HG02938 (cell line): Measurements from ENCODE around the gene RTTN.
"Not testable (repeated sequence)": the region's sequence is repeated elsewhere in the genome, so short reads cannot be mapped to it uniquely, and the experiment has no call there.

Experiments
- ATAC-seq: cut with Tn5 transposase; IDR thresholded peaks from one replicate; pipeline ENCODE4 v1.9.1; 2021; ENCODE audit warnings: mild to moderate bottlenecking, moderate library complexity; ENCODE audit not compliant: unreplicated experiment

Gene RTTN

DNA sequence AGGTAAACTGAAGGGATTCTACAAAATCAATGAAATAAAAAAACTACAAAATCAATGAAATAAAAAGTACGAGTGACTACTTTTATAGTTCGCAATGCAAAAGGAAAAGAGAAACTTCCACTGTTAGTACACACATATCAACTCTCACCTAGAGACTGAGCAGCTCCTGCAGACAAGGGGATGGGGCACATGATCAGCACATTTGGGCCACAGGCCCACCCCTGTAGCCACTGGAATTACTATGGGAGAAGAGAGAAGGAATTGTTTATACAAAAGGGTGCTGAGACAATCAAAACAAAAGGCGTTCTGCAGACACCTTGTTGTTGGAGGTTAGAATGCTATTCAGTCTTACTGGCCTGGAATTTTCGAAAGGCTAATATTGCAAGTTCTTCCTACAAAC is 223.1 kb downstream of the RTTN start:
- no peak for ATAC-seq

DNA sequence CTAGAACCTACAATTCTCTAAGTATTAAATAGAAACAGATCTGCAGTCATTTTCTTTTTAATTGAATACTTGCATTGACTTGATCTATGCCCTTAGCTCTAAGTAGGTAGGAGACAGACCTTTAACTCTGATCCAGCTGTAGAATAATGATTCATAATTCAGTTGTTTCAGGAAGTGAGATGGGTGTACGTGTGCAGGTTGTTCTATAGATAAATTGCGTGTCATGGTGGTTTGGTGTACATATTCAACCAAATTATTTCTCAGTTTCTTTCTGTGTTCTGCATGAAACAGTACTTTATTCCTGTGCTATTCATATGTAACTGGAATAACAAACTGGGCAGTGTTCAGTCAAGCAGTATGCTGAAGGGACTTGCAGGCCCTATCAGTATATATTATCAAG is 223.5 kb downstream of the RTTN start:
- ATAC-seq, result peak; percentile 64

DNA sequence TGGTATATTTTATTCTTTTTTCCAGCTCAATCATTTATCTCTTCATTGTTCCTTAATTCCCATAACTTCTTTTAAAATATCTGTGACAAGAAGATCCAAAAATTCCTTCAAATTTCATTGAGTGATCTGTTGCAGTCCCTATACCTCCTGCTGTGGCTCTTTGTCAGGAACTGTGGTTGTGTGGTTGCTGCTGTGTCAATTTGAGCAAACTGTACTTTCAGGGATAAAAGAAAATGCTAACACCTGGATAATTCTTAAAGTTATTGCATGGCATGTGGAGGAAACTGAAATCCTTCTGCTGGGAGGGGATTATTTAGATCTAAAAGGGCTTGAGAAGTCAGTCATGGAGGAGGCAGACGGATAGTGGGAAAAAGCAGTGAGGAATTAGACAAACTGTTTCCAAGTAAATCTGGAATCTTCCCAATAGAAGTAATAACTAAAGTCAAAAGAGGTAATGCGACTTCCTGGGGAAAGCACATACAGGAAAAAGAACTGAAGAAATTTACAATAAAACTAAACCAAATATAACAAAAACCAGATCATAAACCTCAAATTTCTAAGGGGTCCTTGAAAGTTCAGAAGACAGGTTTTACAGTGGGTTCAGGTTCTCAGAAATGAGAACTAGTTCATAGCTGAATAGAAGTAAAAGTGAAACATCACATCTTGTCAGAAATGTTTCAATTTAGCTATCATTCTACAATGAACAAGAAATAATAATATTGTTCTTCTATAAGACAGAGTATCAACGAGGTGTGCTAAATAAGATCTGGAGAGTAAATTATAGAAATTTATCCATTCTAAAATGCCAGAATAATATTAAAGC is 224.3 kb downstream of the RTTN start:
- ATAC-seq, result no peak

DNA sequence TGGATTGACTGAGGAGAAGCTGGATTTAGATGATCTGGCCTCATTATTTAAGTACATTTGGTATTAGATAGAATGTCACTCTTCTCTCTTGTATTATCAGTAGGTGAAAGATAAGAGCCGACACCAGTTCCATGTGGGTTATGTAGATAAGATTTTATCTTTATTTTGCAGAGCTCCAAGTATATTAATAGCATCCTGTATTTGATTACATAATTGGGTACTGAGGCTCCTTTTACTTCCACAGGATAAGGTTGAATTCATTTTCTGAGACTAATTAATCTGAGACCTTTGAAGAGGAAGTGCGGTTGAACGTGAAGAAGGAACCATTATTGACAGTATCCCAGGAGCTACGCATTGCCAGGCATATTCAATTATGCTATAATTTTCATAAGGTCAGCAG is 225.0 kb downstream of the RTTN start:
- no peak for ATAC-seq

DNA sequence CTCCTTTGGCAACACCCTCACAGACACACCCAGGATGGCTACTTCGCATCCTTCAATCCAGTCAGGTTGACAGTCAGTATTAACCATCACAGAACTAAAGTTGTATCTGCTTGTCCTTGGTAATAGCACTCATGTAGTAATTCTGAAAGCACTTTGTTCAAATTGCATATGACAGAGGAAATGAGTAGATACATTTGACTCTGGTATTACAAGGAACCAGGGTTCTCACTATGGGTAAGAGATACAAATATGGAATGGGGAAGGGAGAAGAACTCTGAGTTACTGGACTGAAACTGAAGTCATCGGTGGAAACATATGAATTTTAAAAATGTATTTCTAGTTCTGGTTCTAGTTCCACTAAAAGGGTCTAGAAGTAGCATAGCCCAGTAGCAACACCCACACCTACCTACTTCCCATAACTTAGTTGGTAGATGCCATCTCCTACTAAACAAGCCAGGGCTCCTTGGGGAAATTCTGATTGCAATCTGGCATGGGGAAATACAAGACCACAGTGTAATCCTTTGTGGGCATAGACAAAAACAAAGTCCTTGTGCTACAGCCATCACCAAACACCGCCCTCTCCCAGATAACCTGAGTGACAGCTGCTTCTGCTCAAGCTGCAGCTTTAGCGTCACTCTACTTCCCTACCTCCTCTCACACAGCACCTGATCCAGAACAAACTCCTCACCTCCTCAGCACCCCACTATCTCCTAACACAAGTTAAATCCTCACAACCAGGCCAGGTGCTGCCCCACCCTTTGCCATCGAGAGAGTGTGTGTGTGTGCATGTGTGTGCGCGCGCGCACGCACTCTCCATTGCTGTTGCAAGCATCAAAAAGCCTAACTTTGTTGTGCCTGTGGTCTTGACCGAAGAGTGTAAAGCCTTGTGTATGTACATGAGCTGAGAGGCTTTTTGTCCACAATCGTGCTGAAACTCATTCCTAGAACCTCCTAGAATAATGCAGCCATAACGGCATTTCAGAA is 226.5 kb downstream of the RTTN start:
- ATAC-seq, result peak; percentile 76

DNA sequence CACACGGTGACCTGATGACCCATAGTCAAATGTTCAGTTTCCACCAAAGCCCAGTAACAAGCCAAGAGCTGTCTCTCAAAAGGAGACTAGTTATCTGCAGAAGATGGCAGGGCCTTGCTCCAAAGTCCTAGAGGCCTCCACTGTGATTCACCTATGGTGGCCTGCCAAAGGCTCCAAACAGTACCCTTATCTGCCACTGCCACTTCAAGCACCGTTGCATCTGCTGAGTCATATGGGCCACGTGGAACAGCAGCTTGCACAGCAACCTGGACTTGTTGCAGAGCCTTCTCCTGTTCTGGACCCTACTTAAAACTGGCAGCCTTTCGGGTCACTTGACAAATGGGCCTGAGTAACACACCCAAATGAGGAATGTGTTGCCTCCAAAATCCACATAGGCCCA is 230.2 kb downstream of the RTTN start:
- ATAC-seq, result not testable (repeated sequence)

DNA sequence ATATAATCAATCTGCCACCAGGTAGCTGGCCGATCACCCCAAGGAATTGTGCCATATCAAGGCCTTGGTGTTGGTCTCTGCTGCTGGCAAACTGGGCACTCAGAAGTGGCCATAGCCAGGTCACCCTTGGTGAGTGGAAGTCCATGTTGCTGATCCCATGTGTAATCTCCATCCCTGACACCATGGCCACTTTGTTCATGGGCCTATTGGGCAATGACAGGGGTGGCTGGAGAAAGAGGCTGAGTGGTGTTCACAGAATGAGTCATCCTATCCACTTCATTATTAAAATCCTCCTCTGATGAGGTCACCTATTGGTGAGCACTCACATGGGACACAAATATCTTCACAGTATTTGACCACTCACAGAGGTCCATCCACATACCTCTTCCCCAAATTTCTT is 231.1 kb downstream of the RTTN start:
- no peak for ATAC-seq

DNA sequence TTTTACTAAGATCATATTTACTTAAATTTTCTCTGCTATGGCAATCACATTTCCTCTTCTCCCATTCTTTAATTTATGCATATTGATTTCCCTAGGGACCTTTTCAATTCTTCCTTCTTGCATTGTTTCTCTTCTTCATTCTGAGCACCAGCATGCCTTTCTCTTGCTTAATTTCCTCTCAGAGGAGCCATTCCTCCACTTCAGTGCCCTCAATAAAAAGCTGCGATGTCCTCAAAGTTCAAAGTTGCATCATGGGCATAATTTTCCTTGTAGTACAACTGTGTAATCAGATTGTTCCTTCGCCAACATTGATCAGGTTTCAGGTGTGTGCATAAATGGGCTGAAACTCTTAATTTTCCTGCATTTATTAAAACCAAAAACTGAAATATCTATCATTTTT is 236.0 kb downstream of the RTTN start:
- no peak for ATAC-seq

DNA sequence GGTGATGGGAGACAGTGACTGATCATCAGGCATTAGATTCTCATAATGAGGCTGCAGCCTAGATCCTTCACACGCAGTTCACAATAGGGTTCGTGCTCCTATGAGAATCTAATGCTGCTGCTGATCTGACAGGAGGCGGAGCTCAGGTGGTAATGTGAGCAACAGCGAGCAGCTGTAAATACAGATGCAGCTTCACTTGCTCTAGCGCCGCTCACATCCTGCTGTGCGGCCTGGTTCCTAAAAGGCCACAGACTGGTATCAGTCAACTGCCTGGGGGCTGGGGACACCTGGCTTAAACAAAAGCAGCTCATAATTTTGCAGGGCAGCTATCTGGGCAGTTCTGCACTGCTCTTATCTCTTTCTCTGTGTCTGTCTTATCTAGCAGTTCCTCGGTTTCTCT is 237.4 kb downstream of the RTTN start:
- ATAC-seq, result no peak

DNA sequence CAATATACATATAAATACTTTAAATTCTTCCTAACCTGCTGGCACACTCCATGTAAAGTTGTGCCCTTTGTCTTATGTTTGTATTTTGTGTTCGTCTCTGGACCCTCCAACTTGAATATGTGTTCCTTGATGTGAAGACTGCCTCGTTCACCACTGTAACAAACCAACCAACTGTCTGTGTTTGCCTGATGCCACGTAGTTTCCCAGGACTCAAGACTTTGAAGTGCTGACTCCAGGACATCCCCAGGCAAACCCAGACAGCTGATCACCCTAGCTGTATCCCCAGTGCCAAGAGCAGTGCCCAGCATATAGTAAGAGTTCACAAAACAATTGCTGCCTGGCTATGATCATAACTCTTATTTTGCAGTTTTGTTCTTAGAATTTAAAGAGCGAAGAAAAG is 242.3 kb downstream of the RTTN start:
- ATAC-seq, result no peak

DNA sequence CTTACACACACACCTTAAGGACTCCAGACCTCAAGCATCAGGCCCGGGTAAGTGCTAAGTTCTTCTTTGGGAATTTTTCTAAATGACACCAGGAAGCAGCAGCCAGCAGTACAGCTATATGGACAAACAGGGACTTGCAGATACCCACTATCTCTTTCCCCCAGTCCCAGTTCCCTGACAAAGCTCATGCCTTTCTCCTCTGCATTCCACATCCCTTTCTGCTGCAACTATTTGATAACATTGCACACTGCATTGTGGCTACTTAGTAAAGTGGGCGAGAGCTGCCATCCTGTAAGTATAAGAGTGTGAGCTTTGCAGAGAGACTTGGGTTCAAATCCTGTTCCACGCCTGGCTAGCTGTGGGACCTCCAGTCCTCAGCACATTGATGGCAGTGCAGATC is 243.8 kb downstream of the RTTN start:
- ATAC-seq, result no peak

DNA sequence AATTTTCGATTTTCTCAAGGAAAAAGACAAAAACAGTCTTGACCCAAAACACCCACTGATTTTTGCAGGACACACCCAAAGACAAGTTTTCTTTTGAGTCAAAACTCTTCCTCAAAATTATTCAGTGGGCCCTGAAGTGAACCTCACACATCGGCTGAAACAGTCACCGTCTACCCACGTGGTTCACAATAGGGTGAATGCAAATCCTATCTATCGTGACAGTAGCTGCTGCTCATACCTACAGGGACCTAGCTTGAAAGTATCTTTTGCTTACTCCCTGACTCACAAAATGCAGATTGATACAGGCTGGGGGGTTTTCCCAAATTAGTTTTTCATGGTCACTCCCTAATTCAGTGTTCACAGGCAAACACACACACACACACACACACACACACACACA is 247.1 kb downstream of the RTTN start:
- ATAC-seq, result peak; percentile 50

DNA sequence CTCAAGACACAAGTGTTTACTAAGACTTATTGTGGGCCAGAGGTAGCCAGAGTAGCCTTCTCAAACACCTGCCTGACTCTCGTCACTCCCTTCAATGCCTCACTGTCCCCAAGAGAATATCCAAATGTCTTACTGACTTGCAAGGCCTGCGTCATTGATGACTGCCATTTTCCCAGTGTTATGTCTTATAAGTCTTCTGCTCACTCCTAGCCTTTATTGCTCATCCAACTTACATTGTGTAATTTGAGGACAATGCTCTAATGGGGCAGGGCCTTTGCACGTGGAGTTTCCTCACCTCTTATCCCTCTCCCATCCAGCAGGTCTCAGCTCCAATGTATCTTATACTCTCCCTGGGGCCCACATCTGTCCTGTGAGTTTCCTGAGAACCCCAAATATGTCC is 247.7 kb downstream of the RTTN start:
- ATAC-seq, result no peak

DNA sequence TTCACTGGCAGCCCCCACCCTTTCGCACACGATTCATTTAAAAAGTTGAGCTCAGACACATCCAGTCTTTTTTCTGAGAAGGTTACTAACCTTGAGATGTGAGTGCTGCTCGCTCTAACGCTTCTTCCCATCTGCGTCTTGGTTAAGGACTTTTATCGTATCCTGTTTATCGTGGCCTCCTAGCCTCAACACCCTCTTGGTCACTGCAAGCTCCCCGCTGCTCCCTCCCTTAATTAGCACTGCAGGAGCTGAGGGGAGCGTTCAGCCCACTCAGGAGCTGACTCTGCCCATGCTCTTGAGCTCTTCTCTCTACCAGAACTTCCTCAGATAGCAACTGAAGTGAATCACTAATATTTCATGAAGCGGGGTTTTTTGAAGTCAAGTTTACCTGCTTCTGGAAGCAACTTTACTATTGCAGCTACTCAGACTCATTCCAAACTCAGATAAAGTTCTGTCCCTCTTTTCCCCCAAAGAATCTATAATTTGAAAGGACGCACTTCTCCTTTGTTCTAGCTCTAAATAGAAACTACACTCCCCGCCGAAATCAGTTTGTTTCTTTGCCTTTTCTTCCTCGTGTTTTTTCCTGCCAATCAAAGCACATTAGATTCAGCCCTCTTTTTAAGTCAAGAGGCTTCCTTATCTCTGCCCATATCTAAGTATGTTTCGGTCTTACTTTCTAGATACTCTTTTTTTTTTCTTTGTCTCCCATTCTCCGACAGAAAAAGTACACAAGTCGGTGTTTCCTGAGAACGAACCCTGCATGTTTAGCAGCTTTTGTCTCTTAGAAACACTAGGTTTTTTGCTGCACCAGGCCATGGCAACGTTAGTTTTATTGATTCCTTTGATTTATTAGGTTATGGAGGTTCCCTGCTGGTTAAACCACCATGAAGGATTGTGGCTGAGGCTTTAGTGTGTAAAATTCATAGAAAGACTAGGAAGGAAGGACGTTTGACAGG is 248.5 kb downstream of the RTTN start:
- ATAC-seq, result no peak

DNA sequence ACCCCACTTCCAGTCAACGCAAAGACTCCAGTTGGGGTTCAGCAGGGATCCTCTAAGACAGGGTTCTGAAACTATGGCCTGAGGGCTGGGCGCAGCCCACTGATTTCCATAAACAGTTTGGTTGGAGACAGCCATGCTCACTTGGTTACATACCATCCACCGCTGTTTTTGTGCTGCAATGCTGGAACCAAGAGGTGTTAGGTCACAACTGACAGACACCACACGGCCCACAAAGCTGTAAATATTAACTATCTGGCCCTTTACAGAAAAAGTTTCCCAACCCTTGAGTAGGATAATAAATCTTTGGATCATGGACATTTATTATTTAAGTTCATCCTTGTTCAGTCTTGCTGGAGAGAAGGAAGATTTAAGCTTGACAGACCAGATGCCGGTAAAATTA is 249.4 kb downstream of the RTTN start:
- no peak for ATAC-seq

DNA sequence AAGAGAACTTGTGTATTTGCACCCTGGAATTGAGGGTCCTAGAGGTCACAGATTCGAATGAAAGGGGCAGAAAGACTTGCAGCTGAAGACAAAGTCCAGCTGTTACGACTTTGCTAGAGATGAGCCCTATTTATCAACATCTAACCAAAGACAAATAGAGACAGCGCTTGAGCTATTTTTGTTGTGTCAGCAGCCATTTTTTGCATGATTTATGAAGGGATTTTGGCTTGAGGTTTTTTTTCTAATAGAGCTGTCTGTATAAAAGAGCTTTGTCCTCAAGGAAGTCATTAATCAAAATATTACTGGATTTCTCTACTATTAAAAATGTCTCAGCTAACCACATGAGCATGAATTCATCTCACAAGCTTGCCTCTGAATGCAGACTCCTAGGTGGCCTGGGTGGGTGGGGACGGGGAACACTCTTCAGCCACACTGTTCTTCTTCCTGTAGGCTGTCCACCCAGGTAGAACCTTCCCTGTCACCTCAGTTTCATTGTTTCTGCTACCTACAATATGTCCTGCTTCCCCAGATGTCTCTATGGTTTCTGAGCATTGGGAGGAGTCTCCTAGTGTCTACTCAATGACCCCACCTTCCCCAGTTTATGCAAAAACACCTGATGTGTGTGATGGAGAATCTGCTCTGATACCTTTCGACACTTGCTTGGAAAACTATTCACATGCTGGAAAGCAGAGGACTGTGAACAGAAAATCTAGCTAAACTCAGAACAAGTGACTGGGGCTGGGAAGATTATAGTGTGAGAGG is 250.6 kb downstream of the RTTN start:
- peak; percentile 17 for ATAC-seq

DNA sequence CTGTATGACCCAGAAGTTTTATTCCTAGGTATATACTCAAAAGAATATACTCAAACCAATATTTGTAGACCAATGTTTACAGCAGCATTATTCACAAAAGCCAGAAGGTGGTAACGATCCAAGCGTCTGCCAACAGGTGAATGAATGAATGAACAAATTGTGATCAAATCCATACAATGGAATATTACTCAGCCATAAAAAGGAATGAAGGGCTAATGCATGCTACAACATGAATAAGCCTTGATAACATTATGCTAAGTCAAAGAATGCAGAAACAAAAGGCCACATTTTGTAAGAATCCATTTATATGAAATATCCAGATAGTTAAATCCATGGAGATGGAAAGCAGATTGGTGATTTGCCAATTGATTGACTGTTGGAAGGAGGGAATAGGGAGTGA is 252.3 kb downstream of the RTTN start:
- ATAC-seq, result no peak
